GM04503 (cell line): ENCODE measurements around the gene MCRS1.

Experiments
- DNase-seq: peaks from one replicate; pipeline ENCODE4 v3.0.0-alpha.2; 2012; ENCODE audit warnings: low read depth

MCRS1 gene

DNA sequence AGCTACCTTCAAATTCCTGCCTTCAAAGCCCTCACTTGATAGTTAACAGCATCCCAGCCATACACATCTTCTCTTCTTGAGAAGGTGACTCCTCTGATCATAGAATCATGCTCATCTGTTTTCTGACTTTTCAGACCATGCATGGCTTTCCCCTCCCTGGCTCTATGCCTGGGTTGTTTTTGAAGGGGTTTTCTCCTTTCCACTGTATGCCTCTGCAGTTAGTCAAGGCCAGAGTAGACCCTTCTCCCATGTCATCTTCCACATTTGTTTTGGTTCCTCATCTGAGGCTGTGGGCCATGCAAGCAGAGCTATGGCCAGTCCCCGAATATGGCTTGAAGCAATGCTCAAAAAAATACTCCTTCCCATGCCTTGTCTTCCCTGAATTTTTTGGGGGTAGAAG lies 14.3 kb upstream of the MCRS1 start:
- DNase-seq, result no peak

DNA sequence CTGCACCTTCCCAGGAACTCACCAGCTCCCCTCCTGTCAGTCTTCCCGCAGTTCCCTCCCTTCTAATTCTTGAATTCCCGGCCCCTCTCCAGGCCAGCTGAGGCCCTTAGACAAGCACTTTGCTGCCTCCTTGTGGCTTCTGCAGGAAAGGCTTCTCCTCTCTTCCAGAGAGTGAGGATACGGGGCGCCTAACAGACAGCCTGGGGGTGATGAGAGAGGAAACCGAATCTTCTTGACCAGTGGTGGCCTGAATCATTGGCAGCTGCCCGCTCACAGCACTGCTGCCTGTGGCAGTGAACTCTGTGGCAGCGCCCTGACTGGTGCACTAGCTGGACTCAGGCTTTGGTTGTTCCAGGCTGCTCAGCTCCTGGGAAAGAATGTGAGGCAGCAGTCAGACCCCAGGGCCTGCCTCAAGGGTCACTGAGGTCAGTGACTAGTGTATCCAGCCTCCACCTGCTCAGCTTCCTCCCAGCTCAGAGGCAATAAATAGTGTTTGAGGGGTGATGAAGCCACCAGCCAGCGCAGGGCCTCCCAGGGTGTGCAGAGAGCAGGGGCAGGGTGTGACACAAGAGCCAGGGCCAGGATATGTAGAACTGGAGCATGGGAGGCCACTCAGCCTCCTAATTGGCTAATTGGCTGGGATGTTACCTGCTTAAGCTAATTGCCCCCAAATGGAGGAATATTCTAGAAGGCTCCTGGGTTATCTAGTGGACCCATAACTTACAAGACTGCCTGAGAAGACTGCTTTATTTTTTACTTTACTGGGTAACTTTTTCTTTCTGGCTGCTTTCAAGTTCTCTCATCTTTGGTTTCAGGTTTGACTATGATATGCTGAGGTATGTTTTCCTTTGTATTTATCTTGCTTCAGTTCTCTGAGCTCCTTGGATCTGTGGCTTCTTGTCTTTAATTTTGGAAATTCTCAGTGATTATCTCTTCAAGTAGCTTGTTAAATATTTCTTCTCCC lies 12.9 kb upstream of the MCRS1 start:
- no peak for DNase-seq

DNA sequence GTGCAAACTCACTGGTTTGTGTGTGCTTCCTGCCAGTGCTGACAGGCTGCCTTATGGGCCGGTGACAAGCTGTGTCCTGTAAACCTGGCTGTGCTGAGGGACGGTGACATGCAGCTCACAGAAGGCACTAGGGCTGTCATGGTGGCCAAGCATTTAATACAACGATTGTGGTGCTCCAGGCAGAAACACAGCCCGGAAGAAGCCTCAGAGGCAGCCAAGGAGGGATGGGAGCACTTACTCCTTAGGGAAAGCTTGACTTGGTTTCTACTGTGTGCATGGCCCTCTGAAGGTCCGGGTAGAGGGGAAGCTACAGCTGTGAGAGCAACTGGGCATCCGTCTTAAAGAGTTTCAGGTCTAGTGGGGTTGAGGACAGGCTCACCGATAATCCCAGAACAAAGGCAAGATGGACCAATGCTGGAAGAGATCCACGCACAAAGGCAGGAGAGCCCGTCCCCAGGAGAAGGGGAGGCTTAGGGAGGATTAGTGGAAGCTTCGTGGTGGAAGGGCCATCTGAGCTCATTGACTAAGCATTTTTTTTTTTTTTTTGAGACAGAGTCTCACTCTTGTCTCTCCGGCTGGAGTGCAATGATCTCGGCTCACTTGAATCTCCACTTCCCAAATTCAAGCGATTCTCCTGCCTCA lies 10.7 kb upstream of the MCRS1 start:
- no peak for DNase-seq

DNA sequence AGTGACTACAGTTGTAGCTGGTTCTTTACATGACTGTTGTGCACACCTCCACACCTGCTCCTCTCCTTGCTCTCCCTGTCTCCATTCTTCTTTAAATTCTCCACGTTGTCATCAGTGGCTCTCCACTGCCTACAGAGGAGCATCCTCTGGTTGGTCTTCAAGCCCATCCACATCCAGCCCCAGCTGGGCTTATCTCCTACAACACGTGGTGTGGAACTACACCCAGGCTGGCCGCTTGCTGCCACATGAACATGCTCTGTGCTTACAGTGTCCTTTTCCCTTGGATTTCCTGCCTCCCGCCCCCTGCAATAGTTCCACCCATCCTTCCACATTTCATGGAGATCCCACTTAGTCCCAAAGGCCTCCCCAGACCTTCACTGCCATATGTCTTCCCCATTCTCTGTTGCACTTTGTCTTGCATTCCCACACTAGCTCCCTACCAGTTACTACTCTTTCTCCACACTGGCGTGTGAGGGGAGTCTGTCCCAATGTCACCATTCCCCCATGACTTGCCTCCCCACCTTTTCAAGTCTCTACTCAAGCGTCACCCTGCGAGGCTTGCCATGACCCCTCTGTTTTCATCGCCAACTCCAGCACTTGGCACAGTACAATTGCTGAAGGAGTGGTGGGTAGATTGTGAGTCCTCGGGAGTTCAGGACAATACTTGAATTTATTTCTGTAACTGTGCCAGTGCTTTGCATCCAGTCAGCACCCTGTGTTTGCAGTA lies 9.8 kb upstream of the MCRS1 start:
- no peak for DNase-seq

DNA sequence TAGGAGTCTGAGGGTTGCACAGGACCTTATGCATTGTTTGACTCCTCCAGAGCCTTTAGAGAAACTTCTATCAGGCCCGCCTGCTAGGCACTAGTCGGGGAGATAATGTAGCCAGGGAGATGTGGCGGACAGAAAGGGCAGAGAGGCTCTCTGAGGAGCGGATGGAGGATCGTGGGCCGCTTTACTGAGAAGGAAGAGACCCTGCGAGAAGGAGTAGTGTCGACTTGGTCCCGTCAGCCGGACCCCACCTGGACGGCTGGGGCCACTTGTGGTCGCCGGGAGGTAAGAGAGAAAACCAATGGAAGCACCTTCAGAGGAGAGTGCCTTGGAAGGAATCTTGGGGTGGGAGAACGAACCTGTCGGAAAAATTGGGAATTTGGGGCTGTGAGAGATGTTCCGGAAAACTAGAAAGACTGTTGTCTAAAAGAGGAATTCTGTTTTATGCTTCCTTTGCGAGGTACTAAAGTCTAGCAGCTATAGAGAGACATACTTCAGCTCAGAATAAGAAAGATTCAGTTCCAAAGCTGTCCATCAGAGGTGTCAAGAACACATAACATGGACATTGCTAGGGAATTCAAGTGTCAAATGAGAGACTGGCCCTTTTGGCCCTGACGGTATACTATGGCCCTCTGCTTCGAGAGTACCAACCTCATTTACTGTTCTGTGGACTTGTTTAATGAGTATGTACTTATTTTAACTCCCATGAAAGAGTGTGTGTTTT lies 660 bp upstream of the MCRS1 start:
- no peak for DNase-seq

DNA sequence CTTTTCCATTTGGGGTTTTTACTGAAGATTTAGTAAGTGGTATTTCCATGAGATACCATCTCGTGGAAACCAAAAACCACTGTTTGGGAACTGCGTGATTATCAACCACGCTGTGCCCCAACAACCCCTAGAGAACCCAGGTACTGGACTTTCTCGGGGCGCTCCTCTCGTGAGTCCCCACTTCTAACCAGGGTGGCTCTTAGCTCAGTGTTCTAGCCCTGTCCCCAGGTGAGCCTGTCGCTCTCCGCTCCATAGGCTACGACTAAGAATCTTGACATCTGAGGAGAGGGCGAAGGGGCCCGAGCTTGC lies 686 bp downstream of the MCRS1 start:
- no peak for DNase-seq

DNA sequence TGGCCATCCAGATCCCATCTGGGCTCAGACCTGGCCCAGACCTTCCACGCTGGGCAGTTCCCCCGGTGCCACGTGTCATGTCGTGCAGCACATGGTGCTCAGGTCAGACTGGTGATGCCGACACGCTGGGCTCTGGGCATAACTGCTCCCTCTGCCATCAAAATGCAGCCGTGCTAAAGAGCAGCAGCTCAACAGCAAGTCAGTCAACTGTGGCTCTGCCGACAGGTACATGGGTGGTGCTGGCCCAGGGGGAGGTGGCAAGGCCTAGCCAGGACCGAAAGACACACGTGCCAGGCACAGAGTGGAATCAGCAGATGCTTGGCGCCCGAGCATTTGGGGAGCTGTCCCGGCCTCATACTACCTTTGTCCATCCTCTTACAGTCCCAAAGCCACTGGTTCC lies 1.6 kb downstream of the MCRS1 start:
- no peak for DNase-seq

DNA sequence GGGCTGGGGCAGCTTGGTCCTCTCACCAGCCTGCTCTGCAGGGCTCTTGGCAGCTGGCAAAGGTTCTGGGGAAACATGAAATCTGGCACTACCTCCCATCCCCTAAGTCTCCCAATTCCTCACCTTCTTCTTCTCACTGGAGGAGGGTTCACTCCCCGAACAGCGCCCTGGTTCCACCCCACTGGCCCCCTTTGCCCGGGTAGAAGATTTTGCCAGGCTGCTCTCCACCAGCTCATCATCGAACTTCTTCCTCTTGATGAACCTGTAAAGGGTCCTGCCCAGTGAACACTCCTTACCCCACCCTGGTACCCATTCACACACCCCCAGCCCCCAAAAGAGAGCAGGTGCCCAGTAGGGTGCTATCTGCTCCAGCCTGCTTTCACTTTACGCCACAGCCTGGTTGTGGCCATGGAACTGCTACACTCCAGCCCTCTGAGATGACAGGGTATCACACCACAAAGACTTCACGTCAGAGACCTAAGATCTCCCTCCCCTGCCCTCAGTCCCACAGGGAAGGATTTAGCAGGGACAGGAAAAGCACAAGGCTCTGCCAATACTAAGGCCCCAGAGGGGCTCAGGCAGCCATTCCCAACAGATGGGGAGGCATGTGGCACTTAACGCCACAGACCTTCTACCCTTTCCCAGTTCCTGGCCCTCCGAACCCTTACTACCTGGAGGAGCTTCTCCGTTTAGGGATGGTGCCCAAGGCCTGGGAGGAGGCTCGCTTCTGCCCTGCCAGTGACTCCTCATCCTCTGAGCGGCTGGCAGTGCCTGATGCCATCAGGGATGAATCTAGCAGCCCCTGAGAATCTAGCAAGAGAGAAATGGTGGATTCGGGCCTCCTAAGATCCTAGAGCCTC lies 2.3 kb downstream of the MCRS1 start:
- DNase-seq, result no peak

DNA sequence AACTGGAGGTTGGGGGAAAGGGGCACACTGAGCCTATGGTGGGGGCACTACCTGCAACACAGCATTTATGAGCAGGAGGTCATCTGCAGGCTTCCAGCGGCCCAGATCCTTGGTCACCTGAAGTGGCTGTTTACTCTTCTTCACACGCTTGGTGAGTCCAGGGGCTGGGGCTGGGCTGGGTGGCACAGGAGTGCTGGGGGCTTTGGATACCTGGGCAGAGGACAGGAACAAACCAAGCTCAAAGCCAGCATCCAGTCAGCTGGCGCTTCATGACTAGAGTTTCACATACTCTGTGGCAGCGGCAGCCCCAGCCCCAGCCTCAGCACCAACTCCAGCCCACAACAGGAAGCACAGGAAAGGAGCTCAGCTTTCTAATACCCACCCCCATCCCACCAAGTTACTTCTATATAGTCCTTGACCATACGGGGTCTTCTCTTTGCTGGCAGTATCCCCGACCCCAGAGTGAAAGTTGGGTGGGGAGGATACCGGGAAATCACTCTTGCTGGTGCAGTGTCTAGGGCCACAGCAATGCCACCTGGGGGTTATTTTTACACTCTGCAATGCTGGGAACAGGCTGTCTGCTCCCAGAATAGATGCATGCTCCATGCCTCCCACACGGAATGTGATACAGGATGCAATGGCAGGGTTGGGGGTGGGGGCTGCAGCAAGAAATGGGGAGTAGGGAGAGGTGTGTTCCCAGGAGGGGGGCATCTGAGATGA lies 3.1 kb downstream of the MCRS1 start:
- no peak for DNase-seq

DNA sequence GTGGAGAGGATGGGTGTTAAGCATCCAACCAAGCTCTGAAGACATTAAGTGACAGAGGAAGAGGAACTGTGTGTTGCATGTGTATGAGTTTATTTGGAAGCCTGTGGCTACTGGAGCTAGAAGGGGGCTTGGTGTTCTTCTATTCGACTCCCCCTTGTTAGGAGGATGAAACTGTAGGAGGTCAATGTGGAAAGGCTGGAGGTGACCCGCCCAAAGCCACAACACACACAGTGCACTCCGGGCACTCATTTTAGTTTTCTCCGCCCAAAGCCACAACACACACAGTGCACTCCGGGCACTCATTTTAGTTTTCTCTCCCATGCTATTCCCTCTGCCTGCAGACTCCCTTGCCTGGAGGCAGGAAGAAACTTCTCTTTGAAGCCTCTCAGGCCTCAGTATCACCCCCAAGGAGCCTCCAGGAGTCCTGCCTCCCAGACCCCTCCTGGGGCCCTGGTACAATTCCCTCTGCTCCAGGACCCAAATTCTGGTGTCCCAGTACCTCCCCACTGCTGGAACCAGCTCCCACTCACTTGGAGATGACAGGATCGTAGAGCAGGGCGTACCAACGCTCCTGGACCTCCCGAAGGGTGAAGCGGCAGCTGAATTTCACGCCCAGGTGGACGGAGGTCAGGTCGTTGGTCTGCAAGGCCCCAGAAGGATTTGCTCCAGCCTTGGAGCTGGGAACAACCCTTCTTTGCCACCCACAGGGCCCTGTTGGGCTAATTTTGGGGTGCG lies 3.8 kb downstream of the MCRS1 start:
- DNase-seq, result no peak

DNA sequence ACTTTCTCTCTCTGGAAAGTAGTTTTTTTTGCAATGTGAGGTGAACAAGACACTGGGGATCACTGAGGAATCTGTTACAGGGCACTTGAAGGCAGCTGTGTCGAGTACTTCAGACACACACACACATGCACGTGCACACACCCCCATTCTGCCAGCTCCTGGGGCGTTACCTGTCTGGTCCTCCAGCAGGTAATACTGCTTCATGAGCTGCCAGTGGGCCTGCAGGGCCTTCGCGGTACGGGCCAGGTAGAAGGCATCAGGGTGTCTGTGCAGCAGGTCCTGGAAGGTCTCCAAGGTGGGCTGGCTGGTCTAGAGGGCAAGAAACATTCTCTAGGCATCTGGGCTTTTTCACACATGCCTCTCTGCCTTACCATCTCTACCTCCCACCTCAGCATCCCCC lies 5.1 kb downstream of the MCRS1 start:
- no peak for DNase-seq

DNA sequence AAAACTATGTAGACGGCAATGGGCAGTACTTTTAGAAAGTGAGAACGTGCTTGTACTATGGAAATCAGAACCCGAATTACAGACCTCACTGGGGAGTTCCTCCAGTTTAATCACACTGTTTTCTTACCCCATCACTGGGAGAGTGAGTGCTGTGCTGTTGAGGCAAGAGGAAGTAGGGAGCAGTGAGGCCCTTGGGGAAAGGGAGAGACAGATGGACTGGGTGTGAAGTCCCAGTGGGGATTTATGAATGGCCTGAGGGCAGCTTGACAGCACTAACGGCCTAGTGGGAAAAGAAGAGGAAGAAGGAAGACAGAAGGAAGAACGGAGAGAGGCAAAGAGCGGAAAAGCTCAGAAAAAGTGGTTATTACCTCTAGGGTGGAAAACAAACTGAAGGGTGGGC lies 5.7 kb downstream of the MCRS1 start:
- DNase-seq, result no peak

DNA sequence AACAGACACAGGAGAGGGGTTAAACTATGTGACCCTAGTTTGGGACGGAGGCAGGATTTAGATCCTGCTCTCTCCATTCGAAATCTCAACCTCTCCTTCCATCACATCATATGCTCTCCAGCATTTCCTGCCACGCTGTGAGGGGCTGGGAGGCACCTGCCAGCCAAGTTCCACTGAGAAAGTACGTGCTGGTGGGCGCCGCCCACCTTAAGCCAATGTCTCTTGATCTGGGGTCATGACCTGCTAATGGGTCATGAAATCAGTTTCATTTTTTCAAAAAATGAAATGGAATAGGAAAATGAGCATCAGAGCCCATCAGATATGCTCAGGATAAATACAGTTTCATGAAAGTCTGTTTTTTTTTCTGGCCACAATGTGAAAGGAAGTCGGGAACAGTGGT lies 7.2 kb downstream of the MCRS1 start:
- no peak for DNase-seq

DNA sequence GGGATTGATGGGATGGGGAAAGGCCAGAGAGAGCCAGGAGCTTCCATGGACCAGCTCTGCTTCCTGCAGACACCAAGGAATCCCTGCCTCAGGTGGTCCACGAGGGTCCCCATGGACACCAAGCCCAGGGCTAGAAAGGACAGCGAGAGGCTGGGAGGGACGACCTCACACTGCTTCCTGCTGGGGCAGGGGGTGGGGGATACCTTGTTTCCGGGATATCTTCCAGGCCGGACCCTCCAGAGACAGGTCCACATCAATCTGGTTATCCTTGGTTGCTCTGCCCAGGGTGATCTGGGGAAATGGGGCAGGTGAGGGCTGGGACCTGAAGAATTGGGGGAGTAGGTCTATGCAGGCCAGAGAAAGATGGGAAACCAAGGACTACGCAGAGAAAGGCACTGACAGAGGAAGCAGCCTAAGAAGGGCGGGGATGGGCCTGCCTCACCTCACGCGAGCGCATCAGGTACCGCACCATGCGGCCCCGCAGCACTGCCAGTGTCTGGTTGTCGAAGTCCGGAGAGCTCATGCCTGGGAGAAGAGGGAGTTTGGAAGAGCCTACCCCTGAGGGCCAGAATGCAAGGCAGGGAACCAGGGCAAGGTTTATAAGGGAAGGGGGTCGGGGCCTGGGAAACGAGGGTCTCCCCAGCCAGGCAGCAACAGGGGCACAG lies 8.8 kb downstream of the MCRS1 start:
- DNase-seq, result no peak

DNA sequence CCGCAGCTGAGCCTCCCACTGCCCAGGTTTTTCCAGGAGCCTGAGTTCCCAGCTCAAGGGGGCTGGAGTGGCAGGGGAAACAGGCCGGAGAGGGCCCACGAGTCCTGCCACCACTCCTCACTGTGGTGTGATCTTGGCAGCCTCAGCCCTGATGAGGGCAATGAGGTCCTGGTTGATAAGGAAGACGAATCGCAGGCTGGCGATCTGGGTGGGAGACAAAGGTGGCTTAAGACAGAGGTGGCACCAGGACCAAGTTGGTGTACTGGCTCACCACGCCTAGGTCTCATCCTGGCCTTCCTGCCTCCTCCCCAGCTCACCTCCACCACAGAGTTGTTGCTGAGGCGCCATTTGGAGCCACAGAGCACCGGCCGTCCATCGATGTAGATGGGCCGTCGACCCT lies 9.4 kb downstream of the MCRS1 start:
- no peak for DNase-seq

DNA sequence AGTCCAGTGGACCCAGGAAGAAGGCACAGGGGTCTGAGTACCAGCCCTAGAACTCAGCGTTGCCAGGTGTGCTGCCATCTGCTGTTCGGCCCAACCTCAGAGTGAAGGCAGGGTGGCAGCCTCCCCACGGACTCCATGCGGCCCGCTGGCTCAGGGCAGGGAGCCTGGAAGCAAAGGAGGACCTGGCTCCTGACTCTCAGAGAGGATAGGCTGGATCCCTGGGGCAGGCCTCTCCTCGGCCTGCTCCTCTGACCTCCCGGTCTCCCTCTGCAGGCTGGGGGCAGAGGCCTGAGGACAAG lies 10.1 kb downstream of the MCRS1 start:
- no peak for DNase-seq

DNA sequence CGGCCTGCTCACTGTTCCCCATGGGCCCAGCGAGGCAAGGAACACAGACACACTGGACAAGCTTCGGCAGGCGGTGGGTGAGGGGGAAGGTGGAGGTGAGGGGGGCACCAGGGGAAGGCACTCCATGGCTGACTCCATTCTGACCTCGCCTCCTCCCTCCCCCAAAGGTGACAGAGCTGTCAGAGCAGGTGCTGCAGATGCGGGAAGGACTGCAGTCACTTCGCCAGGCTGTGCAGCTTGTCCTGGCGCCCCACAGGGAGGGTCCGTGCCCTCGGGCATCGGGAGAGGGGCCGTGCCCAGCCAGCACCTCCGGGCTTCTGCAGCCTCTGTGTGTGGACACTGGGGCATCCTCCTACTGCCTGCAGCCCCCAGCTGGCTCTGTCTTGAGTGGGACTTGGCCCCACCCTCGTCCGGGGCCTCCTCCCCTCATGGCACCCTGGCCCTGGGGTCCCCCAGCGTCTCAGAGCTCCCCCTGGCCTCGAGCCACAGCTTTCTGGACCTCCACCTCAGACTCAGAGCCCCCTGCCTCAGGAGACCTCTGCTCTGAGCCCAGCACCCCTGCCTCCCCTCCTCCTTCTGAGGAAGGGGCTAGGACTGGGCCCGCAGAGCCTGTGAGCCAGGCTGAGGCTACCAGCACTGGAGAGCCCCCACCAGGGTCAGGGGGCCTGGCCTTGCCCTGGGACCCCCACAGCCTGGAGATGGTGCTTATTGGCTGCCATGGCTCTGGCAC lies 10.6 kb downstream of the MCRS1 start:
- DNase-seq, result no peak

DNA sequence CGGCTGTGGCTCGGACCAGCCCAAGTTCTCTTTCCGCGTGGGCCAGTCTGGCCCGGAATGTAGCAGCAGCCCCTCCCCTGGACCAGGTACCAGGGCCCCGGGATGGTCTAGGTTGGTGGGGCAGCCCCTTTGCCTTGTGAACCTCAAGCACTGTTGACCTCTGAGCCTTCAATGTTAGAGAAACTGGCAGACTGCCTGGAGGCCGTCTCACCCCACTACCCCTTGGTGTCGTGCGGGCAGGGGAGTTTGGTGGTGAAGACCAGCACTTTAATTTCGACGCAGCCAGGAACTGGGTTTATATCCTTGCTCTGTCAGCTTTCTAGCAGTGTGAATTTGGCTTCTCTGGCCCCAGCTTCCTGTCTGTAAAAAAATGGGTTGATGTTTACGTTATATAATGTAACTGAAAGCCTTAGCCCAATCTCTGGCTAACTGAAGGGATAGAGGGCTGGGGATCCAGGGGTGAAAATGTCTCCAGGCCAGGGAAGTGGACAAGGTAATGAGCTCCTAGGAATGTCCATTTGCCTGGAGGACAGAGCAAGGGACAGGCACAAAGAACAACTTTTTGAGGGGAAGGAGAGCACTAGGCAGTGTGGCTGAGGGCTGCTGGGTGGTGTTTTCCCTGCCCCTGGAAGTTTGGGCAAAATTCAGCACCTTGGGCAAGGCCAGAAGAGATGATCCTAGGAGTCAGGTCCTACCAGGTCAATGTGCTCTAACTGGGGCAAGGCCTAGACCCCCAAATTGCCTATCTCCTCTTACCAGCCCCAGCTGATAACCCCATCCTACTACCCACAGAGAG lies 11.4 kb downstream of the MCRS1 start:
- DNase-seq, result no peak
